Panc1 (cell line): ENCODE measurements around the gene LAMA1.

Experiments used
- CTCF ChIP-seq: fragments of 450-650 bp; IDR thresholded peaks from 2 replicates; pipeline ENCODE4 v1.5.1; 2017; ENCODE audit warnings: mild to moderate bottlenecking
- POLR2AphosphoS5 ChIP-seq: IDR thresholded peaks from 2 replicates; pipeline ENCODE4 v1.6.1; 2012; ENCODE audit warnings: mild to moderate bottlenecking, low read depth, low read length, moderate library complexity

- TF ChIP-seq CTCF (no peak), POLR2AphosphoS5 (no peak)
Measured at GRCh38 chr18:7070466-7070865, 47.1 kb downstream of the LAMA1 start.
